SKM-1 (cell line): ENCODE measurements around the gene BRS3.
"Not testable (repeated sequence)": the region's sequence is repeated elsewhere in the genome, so short reads cannot be mapped to it uniquely, and the experiment has no call there.

Experiments
- DNase-seq: peaks from one replicate; lab custom pipeline; 2025; ENCODE audit not compliant: unreplicated experiment; lab: John Stamatoyannopoulos, UW

Gene BRS3

DNA sequence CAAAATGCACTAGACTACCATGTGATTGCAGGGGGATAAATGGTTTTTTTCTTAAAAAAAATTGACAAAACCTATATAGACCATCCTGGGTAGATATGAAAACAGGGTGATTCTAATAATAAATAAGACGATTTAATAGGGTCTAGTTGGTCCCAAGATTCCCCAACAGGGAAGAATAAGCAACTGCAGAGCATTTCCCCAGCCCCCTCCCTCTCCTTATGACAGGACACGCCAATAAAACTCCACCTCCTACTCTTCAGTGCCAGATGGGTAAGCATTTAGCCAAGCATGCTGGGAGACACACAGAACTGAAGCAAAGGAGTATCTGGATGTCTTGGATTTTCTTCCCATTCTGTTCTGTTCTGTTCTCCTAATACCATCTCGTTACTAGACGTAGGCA is at the start of gene BRS3:
Gene BRS3, plus strand, starts transcription at position 301 of the 400 bp plus-strand sequence. CDS start 168 bp downstream, outside the sequence.
- DNase-seq: no peak

DNA sequence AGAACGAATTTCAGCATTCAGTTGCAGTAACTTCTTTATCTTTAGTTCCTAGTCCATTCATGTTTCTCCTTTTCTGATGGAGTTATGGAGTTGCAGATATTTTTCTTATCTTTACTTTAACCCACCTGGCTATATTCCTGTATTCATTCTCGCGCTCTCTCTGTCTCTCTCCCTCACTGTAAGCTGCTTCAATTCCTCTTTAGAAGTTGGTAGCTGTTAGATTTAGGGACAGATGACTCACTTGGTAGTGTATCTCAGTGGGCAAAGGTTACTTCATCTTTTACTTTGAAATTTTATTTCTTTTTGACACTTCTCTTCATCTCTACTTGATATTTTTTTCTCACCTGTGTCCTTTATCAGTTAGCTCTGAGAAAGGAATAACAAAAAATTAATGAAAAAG is 49.6 kb upstream of the BRS3 start:
- DNase-seq: no peak

DNA sequence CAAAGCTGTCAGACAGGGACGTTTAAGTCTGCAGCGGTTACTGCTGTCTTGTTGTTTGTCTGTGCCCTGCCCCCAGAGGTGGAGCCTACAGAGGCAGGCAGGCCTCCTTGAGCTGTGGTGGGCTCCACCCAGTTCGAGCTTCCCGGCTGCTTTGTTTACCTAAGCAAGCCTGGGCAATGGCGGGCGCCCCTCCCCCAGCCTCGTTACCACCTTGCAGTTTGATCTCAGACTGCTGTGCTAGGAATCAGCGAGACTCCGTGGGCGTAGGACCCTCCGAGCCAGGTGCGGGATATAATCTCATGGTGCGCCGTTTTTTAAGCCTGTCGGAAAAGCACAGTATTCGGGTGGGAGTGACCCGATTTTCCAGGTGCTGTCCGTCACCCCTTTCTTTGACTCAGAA is 42.1 kb upstream of the BRS3 start:
- not testable (repeated sequence) for DNase-seq

DNA sequence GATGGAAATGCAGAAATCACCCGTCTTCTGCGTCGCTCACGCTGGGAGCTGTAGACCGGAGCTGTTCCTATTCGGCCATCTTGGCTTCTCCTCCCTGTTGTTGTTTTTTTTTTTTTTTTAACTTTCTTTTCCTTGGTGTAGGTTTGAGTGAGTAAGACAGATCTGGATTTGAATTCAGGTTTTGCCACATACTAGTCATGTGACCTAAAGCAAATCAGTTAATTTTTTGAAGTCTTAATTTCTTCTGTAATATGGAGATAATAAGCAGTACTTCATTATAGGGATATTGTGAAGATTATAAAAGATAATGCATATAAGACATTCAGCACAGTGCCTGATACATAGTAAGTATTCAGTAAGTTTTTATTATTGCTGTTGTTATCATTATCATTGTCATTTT is 41.5 kb upstream of the BRS3 start:
- no peak for DNase-seq

DNA sequence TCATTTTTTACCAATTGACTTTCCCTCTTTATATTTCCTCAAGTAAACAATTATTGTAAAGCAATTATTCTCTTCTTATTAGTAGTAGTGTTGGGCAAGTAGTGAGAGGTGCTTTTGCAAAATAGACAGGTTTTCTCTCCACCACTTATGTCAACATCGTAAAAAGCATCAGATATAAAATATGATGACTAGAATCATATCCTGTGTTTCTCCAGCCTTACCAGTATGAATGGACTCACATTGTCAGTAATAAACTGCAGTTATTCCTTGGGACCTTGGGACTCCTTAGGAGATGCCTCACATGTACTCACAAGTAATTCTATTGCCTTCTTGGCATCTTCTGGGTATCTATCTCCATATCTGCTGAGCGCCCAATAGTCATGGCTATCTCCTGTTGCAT is 40.4 kb upstream of the BRS3 start:
- DNase-seq: no peak

DNA sequence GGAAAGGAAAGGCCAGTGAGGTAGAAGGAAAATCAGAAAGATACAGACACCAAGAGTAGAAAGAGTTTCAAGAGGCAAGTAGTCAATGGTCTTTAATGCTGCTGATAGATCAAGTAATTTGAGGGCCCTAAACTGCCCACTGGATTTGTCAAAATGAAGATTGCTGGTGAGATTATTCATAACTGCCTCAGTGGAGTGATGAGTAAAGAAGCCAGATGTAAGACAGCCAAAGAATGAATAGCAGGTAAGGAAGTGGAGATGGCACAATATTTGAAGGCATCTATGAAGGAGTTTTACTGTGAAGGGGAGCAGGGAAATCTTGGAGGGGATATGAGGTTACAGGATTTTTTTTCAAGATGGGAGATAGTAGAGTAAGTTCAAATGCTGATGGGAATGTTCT is 39.8 kb upstream of the BRS3 start:
- DNase-seq: no peak

DNA sequence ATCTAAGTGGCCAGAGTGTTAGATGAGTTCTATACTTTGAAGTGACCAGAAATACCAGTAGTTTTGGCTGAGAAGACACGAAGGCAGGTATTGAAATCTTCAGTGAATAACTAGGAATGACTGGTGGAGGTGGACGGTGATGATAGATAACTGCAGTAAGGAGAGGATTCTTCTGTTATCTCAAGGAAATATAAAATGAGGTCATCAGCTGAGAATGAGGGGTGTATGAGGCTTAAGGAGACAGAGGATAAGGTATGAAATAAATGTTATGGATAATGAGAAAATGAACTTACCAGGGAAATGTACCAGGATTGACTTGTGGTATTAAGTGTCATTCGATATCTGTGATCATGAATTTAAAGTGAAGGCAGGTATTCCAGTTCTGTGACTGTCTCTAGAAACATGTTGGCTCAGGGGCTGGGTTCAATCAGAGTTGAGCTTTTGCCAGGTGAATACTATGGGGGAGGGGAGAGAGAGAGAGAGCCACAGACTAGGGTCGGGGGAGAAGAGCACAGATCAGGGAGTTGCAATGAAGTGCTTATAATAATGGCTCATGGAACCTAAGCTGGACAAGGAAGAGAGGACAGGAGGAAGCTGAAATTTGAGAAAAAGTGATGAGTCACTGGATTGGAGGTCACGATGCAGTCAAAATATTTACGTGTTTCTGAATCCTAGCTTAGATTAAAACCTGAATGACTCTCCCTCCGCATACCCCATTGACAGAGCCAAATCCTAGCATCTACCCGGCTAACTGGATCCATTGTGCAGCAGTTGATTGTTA is 37.5 kb upstream of the BRS3 start:
- DNase-seq: no peak

DNA sequence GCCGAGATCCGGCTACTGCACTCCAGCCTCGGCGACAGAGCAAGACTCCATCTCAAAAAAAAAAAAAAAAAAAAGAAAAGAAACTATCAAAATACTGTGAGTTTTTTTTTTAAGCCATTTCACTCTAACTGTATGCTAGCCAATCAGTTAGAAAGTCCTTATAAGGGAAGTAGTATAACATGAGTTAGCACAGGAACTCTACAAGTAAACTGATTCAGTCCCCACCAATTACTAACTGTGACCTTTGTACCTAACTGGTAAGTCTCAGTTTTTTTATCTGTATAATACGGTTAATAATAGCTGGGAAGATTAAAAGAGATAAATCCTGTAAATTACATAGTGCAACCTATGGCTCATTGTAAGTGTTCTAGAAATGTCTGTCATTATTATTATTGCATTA is 35.1 kb upstream of the BRS3 start:
- DNase-seq: no peak

DNA sequence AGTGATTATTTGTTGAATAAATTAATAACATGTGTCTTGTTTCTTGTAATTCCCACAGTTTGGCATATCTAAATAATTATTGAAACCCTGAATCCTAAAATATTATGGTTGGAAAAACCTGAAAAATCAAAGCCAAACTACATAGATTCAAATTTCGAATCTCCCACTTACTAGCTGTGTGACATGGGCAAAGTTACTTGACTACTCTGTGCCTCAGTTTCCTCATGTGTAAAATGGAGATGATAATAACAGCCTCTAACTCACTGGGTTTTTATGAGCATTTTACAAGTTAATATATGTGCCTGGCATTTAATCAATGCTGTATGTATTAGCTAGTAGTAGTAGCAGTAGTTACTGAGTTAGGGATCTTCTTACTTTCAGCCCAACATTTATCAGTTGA is 34.6 kb upstream of the BRS3 start:
- DNase-seq: no peak

DNA sequence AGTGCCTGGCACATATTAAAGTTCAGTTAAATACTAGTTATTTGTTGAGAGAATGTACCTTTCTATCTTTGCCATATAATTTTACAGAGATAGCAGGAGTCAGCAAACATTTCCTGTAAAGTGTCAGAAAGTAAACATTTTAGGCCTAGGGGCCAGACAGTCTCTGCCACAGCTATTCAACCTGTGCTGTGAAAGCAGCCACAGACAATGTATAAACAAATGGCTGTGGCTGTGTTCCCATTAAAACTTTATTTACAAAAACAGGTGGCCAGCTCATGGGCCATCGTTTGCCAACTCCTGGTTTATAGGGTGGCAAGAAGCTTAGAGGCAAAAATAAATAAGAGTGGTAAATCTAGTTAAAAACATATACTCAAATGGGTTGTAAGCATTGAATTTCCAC is 34.0 kb upstream of the BRS3 start:
- DNase-seq: no peak

DNA sequence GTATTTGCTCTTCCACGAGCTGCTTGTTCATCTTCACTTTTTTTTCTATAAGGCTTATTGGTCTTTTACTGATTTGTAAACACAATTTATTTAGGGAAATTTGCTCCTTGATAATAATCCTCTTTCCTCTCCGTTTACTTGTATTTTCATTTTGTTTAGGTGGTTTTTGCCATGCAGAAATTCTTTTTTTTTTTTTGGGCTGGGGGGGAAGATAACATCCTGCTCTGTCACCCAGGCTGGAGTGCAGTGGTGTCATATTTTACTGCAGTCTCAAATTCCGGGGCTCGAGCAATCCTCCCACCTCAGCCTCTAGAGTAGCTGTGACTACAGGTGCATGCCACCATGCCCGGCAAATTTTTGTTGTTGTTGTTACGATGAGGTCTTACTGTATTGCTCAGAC is 31.6 kb upstream of the BRS3 start:
- DNase-seq: no peak

DNA sequence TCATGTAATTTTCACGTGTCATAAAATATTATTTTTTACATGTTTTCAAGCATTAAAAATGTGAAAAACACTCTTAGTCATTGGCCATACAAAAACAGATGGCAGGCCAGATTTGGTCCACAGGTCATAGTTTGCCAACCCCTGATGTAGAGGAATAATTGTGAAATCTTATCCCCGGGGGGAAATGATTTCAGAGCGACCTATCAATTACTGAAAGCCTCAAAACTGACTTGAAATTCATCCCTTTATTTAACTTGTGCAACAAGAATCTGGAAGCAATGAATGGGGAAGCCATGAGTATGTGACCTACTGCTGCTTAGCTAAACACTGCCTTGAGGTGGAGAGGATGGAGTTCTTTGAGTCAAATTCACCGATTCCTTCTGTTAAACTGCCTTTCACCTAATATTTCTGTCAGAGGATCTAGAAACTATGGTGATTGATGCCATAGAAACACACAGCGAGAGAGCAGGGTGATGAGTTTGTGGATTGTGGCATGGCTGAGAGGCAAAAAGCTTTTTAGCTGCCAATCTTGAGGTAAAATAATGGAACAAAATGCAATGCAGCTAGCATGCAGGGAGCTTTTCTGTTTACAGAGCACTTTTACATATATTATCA is 30.3 kb upstream of the BRS3 start:
- no peak for DNase-seq

DNA sequence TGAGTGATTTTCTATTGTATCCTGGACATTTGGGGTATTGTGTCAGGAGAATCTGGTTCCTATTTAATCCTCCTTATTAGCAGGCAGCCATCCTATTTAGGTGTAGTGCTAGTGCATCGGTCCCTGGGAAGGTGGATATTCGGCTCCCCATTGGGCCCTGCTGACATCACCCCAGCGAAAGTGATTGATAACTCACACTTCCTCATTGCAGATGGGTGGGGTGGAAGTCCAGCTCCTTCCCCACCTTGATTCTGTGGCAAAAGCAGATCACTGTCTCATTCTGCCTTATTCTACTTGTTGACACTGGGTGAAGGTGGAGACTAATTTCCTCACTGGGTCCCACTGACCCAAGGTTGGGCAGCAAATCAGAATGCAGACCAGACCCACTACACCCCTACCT is 23.2 kb upstream of the BRS3 start:
- no peak for DNase-seq

DNA sequence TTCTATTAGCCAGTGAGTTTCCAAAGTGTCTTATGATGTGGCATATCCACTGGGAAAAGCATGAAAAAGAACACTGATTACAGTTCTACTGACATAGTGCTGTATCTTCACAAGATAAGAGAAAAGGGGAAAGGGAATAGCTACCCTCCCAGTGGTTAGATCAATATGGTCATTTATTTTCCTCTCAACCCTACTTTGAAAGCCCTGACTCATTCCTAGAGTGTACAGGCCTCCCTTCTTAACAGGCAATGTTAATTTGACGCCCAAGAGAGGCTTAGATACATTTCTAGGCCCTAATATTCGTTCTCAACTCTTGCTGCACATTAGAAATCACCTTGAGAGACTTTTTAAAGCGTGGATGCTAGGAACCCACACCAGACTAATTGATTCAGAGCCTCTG is 20.4 kb upstream of the BRS3 start:
- DNase-seq: no peak

DNA sequence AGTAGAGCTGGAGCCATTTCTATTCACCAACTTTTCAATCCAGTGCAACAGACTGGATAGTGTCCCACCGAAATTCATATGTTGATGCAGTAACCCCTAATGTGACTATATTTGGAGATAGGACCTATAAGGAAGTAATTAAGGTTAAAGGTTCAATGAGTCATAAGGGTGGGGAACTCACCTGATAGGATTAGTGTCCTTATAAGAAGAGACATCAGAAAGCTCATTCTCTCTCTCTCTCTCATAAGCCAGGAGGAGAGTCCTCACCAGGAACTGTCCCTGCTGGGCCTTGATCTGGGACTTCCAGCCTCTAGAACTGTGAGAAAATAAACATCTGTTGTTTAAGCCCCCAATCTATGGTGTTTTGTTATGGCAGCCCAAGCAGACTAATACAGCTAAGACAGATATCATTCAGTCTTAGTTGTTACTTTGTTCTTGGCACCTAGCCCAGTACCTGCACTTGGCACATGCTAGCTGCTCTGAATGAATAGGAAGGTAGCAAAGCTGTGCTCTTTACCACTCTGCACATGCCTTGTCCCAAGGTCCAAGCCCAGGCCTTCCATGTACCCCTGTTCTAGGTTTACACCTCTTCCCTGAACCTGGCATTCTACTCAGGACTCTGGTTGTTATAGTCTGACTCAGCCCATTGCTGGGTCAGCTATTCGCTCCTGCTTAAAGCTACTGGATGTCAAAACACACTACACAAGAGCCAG is 19.2 kb upstream of the BRS3 start:
- no peak for DNase-seq

DNA sequence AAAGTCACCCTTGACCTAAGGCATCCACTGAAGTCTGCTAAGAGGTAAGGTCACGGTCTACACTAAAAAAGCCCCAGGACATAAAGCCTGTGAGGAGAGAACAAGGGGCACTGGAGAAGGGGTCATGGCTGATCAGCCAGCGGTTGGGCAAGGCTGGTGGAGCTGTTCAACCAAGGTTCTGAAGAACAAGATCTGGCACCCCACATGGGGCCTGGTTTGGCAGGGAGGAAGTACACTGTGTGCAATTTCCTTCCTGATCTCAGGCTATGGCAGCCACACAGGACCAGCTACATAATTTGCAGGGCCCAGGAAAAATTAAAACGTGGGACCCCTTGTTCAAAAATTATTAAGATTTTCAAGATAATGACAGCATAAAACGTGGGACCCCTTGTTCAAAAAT is 14.1 kb upstream of the BRS3 start:
- peak; percentile 3 for DNase-seq

DNA sequence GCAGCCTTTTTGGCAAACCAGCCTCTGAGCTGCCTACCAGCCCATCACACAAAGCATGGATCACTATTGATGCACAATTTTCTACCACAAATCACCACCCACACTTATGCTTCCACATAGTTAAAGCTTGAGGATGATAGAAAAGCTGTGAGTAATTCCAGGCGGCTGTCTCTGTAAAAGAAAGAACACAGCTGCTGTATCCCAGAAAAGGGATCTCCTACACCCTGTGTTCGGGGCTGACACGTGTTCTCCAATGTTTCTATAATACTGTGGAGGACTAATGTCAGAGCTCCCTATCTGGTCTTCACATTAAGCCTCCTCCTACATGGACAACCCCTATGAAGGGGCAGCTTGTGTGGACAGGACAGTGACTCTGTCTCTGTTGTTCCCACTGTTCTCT is 12.5 kb upstream of the BRS3 start:
- DNase-seq: no peak

DNA sequence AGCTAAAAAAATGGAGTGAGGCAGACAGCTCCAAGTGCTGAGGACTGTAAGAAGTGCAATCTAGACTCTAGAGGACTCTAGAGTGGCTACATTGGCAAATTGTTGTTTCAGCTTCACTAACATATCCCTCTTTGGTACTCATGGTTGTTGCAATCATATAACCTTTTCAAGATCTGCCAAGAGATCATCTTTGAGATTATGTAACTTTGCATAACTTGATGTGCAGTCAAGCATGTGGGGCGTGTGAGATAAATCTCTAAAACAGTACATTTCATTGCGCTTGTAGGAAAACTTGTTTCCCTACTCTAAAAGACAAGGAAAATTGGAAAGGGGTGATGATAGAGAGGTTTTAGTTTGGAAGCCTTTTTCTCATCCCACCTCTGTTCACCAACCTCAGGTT is 11.2 kb upstream of the BRS3 start:
- no peak for DNase-seq

DNA sequence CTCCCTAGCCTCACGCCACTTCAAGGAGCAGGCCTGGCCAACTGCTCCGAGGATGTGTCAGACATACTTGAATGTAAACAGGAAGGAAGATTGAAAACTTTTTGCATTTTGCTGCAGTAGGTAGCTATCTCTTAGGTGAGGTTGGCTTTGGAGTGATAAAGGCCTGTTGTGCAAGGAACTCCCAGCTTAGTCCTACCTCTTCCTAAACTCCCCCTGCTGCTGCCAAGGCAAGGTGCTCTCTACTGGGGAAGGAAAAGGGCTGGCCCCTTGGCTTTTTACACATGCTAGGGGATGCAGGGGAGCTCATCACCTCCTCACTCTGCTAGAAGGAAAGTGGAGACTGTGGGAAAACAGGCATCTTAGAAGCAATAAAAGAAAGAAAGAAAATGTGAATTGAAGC is 10.7 kb upstream of the BRS3 start:
- DNase-seq: no peak

DNA sequence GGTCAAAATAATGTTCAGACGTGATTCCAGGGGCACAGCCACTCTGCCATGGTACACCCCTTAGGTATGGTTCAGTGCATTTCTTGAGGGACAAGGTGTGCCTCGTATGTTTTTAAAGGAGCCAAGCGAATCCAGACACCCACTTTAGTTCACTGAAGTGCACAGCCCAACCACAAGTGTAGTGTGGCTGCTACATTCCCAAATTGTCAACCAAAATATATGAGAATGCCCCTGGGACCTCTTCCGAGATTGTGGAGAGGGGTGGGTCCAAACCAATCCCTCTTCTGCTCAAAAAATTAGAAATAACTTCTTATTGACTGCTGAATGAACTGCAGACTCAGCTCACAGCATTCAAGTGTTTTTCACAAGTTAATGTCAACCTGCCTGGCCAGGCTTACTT is 7.4 kb upstream of the BRS3 start:
- no peak for DNase-seq

DNA sequence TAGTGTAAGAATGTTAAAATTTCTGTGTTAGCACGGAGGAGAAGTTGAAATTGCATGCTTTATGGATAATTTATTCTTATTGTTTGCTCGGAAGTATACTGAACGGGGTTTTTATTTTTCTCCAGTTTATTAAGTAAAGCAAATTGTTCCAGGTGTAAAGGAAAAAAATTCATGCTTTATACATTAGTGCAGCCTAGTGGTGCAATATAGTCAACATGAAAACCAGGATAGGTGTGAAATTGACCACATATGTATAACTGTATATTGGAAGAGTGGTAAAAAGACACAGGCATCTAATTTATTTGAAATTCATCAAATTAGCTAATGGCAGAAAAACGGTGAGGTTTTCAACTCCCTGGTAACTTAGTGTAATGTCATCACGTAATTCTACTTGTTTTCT is 959 bp downstream of the BRS3 start:
- DNase-seq: no peak

DNA sequence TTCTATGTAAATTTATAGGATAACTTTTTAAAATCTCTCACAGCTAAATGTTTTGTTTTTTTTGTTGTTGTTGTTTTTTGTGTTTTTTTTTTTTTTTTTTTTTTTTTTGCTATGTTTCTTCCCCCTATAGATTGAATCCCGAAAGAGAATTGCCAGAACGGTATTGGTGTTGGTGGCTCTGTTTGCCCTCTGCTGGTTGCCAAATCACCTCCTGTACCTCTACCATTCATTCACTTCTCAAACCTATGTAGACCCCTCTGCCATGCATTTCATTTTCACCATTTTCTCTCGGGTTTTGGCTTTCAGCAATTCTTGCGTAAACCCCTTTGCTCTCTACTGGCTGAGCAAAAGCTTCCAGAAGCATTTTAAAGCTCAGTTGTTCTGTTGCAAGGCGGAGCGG is 4.1 kb downstream of the BRS3 start:
- DNase-seq: no peak
